Measurements from ENCODE around the gene KHDRBS1.

- TF ChIP-seq YY1 (IDR thresholded peaks at IDR 0.05; ENCODE audit: low read depth), result no peak
- TF ChIP-seq, protein P1, sequence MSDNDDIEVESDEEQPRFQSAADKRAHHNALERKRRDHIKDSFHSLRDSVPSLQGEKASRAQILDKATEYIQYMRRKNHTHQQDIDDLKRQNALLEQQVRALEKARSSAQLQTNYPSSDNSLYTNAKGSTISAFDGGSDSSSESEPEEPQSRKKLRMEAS (IDR thresholded peaks at IDR 0.05), result no peak
Observed at GRCh38 chr1:31981972-31982371, 31.7 kb upstream of the KHDRBS1 start.
